GM19099 (cell line): ENCODE measurements around the gene PCDHGB1.

Source experiments
- POLR2A ChIP-seq: IDR thresholded peaks from 3 replicates; pipeline ENCODE4 v1.6.1; 2011; ENCODE audit warnings: low read depth; ENCODE audit not compliant: insufficient read length; ENCODE audit errors: extremely low read depth

Gene PCDHGB1

DNA sequence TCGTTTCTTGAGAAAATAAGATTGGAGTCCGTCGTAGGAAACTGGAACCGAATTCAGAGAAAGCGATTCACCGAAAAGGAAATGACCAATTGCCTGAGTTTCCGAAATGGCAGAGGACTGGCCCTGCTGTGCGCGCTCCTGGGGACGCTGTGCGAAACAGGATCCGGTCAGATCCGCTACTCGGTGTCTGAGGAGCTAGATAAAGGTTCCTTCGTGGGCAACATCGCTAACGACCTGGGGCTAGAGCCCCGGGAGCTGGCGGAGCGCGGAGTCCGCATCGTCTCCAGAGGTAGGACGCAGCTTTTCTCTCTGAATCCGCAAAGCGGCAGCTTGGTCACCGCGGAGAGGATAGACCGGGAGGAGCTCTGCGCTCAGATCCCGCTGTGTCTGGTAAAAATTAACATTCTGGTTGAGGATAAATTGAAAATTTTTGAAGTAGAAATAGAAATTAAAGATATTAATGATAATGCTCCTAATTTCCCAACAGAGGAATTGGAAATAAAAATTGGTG lies 5.9 kb upstream of the PCDHGB1 start:
- TF ChIP-seq POLR2A = no peak

GRCh38 chr5:141345327-141345726 lies 4.6 kb upstream of the PCDHGB1 start:
- TF ChIP-seq POLR2A = no peak

DNA sequence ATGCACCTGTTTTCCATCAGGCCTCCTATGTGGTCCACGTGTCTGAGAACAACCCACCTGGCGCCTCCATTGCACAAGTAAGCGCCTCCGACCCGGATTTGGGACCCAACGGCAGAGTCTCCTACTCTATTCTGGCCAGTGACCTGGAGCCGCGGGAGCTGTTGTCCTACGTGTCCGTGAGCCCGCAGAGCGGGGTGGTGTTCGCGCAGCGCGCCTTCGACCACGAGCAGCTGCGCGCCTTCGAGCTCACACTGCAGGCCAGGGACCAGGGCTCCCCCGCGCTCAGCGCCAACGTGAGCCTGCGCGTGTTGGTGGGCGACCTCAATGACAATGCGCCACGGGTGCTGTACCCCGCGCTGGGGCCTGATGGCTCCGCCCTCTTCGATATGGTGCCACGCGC lies 1.7 kb downstream of the PCDHGB1 start:
- TF ChIP-seq POLR2A = no peak

DNA sequence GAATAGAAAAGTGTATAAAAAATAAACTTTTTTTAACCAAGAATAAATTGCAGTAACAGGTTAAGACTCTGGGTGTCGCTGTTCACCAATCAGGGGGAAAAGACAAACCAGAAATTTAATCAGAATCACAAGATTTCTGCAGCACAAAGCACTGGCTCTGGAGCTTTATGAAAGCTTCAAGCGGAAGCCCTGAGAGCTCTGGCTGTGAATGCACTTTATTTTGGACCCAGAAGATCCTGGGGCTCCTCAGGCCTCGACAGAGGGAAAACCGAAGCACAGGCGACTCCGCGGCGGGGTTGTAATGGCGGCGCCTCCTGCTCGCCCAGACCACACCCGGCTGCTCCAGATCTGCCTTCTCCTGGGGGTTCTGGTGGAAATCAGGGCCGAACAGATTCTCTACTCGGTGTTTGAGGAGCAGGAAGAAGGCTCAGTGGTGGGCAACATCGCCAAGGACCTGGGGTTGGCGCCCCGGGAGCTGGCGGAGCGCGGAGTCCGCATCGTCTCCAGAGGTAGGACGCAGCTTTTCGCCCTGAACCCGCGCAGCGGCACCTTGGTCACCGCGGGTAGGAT lies 5.1 kb downstream of the PCDHGB1 start, which contains the start of gene PCDHGA4:
Gene PCDHGA4 (plus strand): TSS at position 122 of the 570 bp plus-strand sequence. CDS start 87 bp downstream, at position 209.
- TF ChIP-seq POLR2A = no peak

DNA sequence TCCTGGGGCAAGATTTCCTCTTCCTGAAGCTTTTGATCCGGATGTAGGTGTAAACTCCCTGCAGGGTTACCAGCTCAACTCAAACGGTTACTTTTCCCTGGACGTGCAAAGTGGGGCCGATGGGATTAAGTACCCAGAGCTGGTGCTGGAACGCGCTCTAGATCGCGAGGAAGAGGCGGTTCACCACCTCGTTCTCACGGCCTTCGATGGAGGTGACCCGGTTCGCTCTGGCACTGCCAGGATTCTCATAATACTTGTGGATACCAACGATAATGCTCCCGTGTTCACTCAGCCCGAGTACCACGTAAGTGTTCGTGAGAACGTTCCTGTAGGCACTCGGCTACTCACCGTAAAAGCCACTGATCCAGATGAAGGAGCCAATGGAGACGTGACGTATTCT lies 5.7 kb downstream of the PCDHGB1 start:
- no peak for TF ChIP-seq POLR2A

DNA sequence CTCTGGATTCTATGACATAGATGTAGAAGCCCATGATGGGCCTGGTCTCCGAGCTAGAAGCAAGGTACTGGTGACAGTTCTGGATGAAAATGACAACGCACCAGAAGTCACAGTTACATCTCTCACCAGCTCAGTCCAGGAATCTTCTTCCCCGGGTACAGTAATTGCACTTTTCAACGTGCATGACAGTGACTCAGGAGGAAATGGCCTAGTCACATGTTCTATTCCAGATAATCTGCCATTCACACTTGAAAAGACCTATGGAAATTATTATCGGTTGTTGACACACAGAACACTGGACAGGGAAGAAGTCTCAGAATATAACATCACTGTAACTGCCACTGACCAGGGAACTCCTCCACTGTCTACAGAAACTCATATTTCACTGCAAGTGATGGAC lies 6.2 kb downstream of the PCDHGB1 start:
- no peak for TF ChIP-seq POLR2A

GRCh38 chr5:141356950-141357349 lies 7.1 kb downstream of the PCDHGB1 start:
- TF ChIP-seq POLR2A = no peak

DNA sequence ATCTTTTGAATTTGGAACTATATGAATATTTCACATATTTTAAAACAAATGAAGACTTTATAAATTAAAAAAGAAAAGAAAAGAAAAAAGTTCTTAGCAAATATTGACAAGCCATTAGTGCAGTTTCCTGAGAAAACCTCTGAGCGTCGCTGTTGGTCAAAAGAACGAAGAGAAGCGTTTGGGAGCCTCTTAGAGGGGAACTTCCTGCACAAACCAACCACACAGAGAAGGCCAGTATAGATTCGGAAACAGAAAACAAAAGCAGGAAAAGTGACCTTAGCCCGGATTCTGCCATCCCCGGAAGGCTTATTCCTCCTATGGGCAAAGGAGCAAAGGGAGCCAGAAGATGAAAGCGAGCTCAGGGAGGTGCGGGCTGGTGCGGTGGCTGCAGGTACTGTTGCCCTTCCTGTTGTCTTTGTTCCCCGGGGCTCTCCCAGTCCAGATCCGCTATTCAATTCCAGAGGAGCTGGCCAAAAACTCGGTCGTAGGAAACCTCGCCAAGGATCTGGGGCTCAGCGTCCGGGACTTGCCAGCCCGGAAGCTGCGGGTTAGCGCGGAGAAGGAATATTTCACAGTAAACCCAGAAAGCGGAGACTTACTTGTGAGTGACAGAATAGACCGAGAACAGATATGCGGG lies 10.0 kb downstream of the PCDHGB1 start, which contains the start of gene PCDHGB2:
Gene PCDHGB2 (plus strand): TSS at position 205 of the 637 bp plus-strand sequence. CDS start 142 bp downstream, at position 347.
- no peak for TF ChIP-seq POLR2A

GRCh38 chr5:141360685-141361084 lies 10.8 kb downstream of the PCDHGB1 start:
- TF ChIP-seq POLR2A = no peak

DNA sequence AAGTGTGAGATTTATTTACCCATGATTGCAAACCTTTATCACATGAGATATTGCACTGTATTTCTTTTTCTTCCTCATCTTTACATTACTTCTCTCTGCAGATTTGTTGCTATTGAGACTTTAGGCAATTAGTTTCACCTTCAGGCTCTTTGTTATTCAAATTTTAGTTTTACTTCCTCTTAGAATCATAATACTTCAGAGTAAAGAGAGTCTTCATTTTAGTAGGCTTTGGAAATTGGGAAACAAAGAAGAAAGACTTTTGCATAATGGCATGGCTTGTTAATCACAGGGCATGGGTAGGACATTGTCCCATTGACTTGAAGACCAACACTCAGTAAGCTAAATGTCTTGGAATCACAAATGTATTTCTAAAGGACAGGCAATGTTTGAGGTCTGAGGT lies 12.8 kb downstream of the PCDHGB1 start:
- TF ChIP-seq POLR2A = no peak

DNA sequence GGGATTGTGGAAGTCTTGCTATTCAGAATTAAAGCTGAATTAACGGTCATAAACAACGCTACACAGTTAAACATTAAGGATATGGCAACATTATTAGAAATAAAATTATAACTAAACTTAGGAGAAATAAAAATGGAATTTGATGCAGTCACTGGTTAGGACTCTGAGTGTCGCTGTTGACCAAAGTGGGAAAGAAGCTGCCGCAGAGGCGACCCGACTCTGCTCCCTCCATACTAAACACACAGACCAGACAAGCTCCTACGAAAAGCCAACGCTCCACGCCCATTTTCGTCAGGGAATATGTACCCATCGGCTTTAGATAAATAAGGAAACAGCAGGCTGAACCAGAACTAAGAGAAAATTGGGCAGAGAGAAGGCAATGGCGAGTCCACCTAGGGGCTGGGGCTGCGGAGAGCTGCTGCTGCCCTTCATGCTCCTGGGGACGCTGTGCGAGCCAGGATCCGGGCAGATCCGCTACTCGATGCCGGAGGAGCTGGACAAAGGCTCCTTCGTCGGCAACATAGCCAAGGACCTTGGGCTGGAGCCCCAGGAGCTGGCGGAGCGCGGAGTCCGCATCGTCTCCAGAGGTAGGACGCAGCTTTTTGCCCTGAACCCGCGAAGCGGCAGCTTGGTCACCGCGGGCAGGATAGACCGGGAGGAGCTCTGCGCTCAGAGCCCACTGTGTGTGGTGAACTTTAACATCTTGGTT lies 14.2 kb downstream of the PCDHGB1 start, which contains the start of gene PCDHGA5:
Gene PCDHGA5 (plus strand): TSS at position 211 of the 709 bp plus-strand sequence. CDS start 169 bp downstream, at position 380.
- no peak for TF ChIP-seq POLR2A

- TF ChIP-seq POLR2A = no peak
Measured at GRCh38 chr5:141366016-141366896, 16.4 kb downstream of the PCDHGB1 start.

- no peak for TF ChIP-seq POLR2A
Measured at GRCh38 chr5:141369994-141370848, 20.3 kb downstream of the PCDHGB1 start, which contains the start of gene PCDHGB3. TSS of gene PCDHGB3 (plus strand) at chr5:141370242. CDS start at chr5:141370395, 153 bp downstream.

GRCh38 chr5:141371572-141372475 lies 21.9 kb downstream of the PCDHGB1 start:
- TF ChIP-seq POLR2A = no peak
